ENCODE results near the gene PCBP1.

DNA sequence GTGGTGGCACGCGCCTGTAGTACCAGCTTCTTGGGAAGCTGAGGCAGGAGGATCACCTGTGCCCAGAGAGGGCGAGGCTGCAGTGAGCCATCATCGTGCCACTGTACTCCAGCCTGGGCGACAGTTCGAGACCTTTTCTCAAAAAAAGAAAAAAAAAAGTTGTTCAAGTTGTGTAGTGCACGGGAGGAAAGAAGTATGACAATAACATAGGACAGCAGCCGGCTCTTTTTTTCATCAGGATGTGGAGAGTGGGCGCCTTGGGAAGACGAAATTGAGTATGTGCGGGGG lies 36.5 kb downstream of the PCBP1 start:
- TF ChIP-seq NR3C1 (IDR thresholded peaks at IDR 0.05) (no peak), CHD2 (IDR thresholded peaks at IDR 0.05; ENCODE audit: low read length, partially characterized antibody) (no peak), RAD21 (conservative IDR thresholded peaks at IDR 0.05 in 1 of 2, IDR thresholded peaks at IDR 0.05 in 1 of 2) (no peak)
- TF ChIP-seq, protein P1, sequence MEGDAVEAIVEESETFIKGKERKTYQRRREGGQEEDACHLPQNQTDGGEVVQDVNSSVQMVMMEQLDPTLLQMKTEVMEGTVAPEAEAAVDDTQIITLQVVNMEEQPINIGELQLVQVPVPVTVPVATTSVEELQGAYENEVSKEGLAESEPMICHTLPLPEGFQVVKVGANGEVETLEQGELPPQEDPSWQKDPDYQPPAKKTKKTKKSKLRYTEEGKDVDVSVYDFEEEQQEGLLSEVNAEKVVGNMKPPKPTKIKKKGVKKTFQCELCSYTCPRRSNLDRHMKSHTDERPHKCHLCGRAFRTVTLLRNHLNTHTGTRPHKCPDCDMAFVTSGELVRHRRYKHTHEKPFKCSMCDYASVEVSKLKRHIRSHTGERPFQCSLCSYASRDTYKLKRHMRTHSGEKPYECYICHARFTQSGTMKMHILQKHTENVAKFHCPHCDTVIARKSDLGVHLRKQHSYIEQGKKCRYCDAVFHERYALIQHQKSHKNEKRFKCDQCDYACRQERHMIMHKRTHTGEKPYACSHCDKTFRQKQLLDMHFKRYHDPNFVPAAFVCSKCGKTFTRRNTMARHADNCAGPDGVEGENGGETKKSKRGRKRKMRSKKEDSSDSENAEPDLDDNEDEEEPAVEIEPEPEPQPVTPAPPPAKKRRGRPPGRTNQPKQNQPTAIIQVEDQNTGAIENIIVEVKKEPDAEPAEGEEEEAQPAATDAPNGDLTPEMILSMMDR (IDR thresholded peaks at IDR 0.05) = no peak

All from A549 (cell line).